HG03342 (cell line): ENCODE results near the gene LYPD6B.

Experiments
- ATAC-seq: cut with Tn5 transposase; IDR thresholded peaks from one replicate; pipeline ENCODE4 v1.9.1; 2021; ENCODE audit warnings: mild to moderate bottlenecking, moderate library complexity; ENCODE audit not compliant: unreplicated experiment

LYPD6B gene, protein sequence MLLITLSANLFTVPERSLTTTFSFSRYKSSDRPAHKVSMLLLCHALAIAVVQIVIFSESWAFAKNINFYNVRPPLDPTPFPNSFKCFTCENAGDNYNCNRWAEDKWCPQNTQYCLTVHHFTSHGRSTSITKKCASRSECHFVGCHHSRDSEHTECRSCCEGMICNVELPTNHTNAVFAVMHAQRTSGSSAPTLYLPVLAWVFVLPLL

DNA sequence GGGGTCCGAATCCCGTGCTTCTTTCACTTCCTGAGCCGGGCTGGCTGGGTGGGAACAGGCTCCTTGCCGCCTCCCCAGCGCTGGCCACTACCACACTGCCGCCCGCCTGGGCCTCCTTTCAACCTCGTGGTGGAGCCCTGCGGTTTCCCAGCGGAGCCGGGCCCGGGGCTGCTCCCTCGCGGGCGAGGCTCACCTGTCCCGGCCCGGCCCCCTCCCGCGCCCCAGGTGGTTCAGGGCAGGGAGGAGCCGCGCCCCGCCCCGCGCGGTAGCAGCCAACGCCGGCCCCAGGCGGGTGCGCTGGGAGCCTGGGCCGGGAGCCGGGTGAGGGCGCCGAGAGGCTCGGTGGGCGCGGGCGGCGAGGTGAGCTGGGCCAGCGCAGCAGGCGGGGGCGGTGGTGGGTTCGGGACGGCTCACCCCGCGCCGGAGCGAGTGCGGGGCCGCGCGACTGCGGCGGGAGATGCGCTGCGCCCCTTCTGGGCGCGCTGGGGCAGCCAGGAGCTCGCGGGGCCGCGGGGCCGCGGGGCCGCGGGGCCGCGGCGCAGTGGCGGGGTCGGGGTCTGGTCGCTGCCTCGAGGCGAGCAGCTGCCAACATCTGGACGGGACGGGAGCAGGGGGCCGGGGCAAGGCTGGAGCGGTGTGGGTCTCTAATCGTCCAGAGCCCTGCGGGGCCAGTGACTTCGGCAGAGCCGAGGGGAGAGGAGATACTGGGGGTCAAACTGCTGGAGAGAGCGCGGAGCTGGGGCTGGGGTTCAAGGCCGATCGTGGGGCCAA is at the start of gene LYPD6B:
LYPD6B (plus strand) TSS at position 258 of the 771 bp plus-strand sequence. CDS start 92,250 bp downstream, outside the sequence.
- ATAC-seq: peak; percentile 62

DNA sequence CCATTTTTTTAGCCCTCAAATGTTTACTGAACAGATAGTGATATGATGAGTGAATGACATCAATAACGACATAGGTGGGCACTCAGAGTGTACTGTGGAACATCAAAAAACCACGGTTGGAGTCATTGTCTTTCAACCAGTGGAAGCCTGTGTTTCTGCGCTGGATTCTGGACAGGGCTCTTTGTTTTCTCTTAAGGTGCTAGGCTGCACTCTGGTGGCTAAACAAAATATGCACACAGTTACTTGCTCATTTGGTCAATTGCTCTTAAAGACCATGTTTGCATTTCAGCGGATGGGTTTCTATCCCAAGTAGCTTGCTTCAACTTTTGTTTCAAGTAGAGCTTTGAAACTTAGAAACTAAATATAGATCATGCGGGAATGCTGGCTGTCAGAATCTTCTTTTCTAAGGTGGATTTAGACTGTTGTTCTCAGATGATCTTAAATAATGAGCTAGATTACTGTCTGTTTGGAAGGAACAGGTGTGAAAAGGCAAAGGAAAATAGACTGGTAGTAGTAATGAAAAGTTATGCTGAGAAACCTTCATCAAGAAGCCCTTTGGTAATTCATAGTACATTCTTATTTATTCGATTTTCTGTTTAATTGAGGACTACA is 48.5 kb upstream of the LYPD6B start:
- peak; percentile 93 for ATAC-seq

DNA sequence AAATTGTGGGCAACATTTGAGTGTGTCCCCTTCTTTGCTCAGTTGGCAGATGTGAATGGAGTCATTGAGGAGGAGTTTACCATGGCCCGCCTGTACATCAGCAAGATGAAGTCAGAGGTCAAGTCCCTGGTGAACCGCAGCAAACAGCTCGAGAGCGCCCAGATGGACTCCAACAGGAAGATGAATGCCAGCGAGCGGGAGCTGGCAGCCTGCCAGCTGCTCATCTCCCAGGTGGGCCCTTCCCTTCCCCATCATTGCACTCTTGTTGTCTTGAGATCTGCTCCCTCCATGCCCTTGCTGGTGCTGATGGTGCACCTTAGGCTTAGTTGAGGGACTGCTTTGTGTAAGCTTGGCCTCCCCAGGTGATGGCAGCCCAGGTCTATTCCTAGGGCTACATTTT is 47.5 kb upstream of the LYPD6B start:
- ATAC-seq: no peak

DNA sequence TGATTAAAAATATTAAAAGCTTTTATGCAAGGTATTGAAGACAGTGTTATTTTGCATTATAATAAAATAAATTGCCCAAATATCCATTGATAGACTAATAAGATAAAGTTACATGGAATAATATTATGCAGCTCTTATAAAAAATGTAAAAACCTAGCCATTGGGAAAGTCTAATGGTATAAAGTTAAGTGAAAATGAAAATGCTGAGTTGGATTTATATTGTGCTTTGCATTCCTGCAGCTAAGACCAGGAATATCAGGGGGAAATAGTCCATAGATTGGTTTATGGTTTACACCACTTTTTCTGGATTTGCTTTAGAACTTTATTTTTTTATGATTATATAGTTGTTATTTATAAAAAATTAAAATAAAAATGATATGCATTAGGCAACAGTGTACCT is 46.1 kb upstream of the LYPD6B start:
- ATAC-seq: no peak

DNA sequence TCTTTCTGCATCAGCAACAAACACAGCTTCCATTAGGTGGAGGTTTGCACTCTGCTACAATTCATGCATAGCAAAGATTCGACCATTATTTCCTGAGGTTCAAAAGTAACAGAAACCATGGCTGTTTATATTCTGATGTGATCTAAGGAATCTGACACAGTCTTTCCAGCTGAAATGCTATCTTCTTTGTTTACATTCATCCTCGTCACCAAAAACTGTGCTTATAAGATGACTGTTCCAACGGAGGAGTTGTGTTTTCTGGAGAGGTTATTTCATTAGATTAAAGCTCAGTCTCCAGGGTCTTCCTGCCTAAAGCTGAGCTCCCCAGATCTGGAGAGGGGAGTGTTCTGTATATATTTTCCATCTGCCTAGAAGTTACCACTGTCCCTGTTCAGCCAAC is 45.1 kb upstream of the LYPD6B start:
- ATAC-seq: no peak

DNA sequence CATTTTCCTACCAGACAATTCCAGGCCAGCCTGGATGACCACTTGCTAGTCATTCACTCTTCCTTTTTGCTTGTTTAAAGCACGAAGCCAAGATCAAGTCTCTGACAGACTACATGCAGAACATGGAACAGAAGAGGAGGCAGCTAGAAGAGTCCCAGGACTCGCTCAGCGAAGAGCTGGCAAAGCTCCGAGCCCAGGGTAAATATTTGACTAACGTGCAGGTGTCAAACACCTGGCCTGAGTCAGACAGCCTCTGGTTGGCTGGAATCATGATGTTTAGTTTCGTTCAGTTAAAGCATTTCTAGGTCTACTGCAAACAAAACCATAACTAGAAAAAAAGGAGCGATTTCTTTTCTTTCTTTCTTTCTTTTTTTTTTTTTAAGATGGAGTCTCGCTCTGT is 44.2 kb upstream of the LYPD6B start:
- no peak for ATAC-seq

DNA sequence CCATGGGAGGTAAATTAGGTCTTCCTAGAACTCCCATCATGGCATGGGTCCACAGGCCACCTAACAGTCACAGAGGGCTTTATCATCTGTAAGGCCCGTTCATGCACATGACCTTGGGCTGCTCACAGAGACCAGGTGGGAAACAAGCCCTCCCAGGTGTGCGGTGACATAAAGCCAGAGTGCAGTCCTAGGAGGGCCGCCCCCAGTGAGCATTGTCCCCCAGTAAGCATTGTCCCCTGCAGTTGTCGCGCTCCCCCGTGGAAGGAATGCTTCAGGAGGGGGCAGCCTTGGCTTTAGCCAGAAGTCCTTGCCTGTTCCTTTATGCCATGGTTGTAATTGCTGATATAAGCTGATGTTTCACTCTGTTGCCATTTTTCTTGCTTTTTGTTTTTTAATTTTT is 41.7 kb upstream of the LYPD6B start:
- no peak for ATAC-seq

DNA sequence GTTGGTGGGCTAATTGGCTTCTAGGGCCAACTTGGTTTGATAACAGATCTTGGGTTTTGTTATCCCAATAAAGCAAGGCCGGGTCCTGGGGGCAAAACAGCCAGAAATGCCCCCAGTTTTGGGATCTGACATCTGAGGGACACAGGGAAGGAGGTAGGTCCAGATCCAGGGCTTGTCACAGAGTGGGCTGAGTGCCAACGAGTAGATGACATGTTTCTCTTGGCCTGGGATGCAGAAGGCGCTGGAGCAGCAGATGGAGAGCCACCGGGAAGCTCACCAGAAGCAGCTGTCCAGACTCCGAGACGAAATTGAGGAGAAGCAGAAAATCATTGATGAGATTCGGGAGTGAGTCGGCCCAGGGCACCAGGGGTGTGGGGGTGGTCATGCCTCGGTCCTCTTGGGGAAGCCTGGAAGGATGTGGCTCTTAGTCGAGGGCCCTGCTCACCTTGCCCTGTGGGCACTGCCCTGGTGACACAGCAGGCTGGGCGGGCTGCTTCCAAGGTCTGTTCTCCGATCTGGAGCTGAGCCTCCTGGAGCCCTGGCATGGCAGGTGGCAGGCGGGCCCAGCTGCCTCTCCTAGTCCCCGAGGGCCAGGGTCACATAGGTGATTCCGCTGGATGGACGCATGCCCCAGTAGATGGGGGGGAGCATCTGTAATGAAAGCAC is 40.2 kb upstream of the LYPD6B start:
- ATAC-seq: no peak

DNA sequence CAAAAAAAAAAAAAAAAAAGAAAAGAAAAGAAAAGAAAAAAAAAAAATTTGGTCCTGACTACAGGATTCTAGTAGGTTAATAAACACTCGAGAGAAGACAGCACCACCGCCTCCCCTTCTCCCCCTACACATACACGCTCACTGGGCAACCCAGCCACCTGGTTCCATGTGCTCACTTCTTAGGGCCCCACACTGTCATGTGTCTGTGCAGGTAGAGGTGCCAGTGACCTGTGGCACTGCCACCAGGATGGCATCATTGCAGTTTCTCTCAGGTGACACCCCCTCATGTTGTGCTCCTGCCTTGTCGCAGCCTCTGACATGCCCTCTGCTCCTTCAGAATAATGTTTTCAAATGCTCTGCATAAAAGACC is 39.7 kb upstream of the LYPD6B start:
- no peak for ATAC-seq

DNA sequence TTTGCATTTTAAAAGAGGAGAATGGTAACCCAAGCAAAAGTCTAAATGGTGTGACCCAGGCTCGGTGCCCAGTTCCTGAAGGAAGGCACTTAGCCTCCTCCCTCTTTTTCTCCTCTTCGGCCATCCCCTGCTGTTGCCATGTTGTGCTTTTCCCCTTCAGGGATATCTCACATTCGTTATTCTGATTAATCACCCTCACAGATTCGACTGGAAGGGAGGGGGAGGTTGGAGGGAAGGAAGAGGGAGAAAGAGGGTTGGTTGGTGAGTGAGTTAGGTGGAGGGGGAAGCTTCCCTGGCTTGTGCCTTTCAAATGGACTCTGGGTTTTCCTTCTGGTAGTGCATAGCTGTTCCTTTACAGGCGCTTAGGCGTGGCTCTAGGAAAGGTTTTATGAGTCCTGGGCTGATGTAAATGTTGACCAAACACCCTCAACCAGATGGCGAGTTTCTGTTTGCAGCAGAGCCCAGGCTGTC is 39.0 kb upstream of the LYPD6B start:
- ATAC-seq: no peak

DNA sequence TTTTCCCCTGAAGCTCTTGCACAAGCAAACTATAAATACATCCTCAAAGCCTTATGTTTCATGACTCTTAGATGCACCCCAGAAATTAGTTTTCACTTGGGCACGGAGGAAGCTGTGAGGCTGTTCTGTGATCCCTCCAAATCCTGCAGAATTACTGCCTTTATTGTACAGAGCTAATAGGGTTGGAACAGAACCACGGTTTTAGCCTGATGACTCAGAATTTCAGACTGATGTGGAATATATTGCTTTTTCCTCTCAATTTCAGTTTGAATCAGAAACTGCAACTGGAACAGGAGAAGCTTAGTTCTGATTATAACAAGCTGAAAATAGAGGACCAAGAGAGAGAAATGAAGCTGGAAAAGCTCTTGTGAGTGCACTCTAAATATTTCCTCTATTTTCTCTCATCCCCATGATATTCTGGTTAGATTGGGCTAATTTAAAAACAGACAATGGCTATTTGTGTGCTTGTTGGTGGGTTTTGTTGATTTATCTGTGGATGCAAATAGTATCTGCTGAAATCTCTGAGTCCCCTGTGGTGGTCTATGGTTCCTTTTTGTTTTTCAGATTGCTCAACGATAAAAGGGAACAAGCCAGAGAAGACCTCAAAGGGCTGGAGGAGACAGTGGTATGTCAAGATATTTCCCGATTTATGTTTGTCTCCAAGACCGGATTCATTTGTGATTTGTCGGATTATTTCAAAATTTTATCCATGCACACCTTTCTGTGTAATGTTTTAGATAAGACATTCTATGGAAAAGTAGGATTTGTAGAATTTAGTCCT is 38.2 kb upstream of the LYPD6B start:
- no peak for ATAC-seq

DNA sequence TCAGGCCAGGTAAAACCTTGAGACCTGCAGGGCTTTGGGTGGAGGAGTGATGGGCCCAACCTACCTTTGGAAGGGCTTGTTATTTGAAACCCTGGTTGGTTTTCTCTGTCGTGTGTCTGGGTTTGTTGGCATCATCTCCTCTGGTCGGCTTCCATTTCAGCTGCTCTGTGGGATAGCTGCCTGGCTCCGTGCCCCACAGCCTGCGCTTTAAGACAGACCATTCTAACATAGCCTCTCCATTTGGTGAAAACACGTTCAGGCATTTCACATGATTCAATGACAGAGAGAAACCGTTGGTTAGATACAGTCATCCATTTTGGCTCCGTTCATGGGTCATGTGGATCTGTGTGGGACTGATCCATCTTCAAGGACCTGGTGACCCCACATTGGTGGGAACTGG is 37.0 kb upstream of the LYPD6B start:
- ATAC-seq: no peak

DNA sequence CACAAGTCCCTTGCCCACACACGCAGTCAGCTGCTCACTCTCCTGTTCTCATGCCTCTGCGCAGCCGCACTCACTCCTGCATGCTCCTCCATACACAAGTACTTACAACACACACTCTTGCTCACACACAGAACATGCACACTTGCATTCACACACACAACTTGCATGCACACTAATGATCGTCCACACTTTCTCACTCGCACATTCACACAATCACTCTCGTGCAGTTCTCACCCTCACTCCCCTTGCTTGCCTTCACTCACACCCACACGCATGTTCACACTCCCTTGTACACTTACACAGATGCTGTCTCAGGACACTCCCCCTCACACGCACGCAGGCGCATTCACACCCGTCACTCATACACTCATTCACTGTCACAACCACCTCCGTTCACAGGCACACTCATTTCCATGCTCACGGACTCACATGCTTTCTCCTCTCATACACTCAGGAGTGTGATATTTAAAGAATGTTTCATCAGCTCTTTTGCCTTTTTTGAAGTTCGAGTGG is 36.1 kb upstream of the LYPD6B start:
- no peak for ATAC-seq

DNA sequence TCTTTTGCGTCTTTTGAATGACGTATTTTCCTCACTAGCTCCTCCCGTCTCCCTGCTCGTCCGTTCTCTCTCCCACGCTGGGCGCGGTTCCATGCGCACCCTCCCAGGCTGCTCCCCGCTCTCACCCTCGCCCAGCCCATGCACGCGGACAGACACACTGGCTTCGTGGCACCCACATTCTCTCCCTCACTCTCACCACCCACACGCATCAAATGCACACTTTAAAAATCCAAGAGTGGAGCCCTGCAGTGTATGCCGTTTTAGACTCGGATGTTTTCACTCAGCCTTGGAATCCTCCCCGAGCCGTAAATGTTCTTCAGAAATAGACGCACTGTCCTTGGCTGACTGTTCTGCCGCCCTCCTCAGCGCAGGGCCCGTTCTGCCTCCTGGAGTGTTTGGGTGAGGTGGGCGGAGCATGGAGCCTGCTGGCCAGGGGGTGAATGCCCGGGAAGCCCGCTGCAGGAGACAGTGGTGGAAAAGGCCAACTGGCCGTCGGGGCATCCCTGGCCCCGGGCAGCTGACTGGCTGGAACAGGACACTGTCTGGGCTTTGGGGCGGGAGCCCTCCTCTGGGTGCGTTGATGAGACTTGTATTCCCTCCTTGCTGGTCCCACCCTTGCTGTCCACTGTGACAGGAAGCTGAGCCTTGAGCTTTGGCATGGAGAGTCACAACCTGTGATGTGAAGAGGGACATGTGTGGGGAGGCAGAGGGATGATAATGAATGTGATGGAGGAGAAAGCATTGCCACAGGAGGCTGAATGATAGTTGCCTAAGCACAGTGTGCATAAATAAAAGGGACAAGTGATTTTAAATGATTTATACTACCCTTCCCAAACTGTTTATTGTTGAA is 35.4 kb upstream of the LYPD6B start:
- ATAC-seq: no peak

DNA sequence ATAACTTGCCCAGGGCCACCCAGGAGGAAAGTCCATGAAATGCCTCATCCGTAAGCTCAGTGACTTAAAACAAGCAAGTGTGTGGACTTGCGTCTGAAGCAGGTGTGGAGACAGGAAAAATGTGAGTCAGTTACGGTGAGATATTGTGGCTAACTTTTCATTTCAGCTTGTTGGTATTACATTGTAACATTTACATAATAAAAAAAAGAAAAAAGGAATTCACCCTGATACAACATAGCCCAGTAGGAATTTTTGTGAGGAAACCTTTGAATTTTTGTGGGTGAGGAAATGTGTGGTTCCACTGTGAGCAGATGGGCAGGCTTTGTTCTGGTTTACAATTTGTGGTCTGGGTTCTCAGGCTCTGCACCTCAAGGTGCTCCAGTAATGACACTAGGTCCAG is 33.7 kb upstream of the LYPD6B start:
- ATAC-seq: no peak

DNA sequence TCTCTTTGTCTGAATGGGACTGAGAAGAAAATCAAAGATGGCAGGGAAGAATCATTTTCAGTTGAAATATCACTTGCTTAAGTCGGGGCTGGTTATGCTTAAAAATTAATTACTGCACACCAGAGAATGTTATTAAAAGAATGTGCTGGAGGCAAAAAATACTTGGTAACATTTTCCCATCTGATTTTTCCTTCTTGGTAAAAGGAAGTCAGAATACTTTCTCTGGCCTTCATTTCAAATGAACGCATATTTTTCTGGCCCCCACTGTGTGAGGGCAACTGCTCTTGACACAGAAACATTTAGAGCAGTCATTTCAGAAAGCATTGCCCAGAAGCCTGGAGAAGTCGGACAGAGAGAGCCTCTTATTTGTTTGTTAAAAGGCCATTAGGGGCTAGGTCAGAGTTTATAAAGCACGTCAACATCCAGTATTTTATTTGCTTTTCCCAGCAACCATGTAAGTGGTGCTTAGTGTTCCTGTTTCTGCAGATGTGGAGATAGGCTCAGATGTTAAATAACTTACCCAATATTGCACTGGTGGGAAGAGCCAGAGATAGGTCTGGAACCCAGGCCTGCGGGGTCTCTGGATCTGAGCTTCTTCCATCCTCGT is 32.9 kb upstream of the LYPD6B start:
- ATAC-seq: no peak

DNA sequence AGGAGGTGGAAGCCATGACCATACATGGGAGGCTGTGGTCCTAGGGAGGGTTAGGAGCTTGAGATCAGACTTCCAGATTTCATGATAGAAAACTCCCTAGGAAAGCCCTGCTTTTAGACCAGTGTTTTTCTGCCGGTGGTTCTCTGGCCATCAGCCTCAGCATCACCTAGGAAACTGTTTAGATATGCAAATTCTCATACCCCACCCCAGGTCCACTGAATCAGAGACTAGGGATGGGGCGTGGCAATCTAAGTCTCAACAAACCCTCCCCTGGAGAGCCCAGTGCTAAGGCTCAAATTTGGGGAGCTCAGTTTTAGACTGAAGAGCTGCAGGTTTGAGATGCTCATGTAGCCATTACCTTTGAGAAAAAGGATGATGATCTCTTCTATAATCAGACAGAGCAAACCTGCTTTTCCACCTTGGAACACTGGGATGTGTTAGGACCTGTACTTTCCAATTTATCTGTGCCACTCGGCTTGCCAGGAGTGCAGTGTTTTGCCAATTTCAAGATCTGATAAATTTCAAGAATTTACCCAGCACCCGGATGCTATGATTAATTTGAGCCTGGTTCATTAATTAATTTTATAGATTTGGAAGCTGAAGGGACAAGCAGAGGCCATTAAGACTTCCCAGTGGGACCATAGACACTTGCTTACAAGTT is 31.5 kb upstream of the LYPD6B start:
- ATAC-seq: no peak

DNA sequence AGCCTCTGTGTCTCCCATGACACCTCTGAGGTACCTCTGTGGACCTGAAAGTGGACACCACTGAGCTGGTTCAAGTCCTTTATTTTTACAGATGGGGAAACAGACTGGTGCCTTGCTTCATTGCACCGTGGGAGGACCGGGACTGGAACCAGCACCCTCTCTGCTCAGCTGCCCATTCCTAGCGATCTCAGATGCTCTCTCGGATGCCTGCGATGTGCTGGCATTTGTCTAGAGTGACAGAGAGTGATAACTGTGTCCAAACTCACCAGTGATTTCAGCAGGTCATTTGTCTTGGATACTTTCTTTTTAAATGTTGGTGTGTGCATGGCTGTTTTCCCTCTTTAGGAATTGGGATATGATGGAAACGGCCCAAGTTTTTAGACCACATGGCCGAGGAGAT is 30.1 kb upstream of the LYPD6B start:
- ATAC-seq: no peak
